Measurements from ENCODE around the gene KNG1.
"Not testable (repeated sequence)": the region's sequence is repeated elsewhere in the genome, so short reads cannot be mapped to it uniquely, and the experiment has no call there.

KNG1 gene

GRCh38 chr3:186717039-186717457 is at the start of gene KNG1:
TSS of gene KNG1 (plus strand) at chr3:186717359. CDS start at chr3:186717543, 184 bp downstream.
- no peak for DNase-seq (ENCODE audit: low spot score)

DNA sequence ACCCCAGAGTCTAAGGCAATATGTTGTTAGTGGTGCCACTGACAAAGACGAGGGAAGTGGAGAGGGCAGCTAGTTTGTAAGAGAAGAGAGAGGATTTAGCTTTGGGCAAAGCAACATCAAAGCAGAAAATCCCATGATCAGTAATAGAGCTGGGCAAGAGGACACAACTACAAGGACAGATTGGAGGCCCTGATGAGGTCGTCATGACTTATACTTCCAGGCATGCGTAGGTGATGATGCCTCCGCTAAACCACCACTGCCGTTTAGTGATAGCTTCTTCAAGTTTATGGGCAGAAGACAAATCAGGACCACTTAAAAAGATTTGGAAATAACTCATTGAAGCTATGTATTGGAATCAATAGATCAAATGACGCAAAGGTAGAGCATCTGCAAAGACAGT is 48.7 kb upstream of the KNG1 start:
- no peak for DNase-seq (ENCODE audit: low spot score)

DNA sequence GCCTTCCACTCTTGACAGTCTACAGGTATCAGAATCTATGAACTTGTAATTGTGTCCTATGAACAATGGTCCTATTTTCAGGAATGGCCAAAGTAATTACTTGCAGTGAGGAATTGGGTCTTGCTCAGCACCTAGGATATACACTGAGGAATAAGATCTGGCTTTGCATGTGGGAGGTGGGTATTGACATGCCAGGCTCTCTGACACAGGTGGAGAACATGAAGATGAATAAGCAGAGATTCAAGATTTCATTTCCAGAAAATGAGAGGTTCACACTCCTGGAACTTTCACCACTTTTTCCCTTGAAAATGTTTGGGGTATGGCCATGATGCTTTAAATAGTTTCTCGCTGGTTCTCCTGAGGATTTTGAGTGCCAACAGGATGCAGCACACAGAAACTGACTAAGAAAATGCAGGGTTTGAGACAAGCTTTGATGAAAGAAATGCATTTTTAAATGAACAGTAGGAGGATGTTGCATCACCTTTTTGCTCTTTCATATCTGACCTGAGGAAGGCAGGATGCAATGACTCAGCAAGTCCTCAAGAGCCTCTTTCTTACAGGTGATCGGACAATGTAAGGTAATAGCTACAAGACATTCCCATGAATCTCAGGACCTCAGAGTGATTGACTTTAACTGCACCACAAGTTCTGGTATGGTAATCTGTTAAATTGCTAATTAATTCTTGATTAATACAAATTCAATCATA is 47.6 kb upstream of the KNG1 start:
- DNase-seq (ENCODE audit: low spot score) = no peak

DNA sequence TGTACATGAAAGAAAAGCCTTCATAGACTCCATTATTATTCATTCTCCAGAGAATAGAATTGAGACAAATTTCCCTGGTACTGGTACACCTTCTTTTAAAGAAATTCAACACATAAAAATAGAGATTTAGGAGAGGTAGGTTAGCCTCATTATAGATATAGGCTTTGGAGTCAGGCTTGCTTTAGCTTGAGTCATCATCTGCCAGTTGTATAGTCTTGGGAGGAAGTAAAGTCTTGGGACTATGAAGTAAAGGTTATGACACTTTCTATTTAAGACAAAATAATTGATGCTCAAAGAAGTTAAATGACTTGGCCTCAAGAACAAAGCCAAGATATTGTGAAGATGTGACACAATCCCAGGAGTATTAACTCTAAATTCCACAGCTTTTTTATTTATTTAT is 47.0 kb upstream of the KNG1 start:
- DNase-seq (ENCODE audit: low spot score) = no peak

- DNase-seq (ENCODE audit: low spot score) = no peak
These were observed 46.1 kb upstream of the KNG1 start for GRCh38 chr3:186671051-186671450.

GRCh38 chr3:186678604-186679003 is 38.6 kb upstream of the KNG1 start:
- DNase-seq (ENCODE audit: low spot score) = no peak

DNA sequence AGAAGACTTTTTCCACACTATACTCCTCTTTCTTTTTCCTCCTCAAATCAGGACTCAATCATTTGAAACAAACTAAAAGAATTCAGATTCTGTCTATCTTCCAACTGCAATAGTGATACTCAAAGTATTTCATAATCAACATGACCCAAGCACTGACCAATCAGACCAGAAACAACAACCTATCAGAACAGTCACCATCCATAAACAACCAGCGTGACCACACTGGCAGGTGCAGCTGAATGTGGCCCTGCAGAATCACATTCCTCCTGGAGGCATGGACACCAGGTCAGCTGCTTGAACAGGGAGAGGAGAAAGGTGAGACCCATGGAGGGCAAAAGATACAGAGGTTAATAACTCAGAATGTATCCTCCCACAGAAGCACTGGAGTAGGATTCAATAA is 38.0 kb upstream of the KNG1 start:
- no peak for DNase-seq (ENCODE audit: low spot score)

- DNase-seq (ENCODE audit: low spot score) = no peak
These were observed 36.3 kb upstream of the KNG1 start for GRCh38 chr3:186680869-186681268.

DNA sequence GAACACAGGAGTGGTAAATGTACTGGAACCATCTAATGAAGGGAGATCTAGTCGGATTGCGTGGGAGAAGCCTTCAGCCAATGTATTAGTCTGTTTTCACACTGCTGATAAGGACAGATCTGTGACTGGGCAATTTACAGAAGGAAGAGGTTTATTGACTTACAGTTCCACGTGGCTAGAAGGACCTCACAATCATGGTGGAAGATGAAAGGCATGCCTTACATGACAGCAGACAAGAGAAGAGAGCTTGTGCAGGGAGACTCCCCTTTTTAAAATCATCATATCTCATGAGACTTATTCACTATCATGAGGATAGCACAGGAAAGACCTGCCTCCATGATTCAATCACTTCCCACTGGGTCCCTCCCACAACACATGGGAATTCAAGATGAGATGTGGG is 34.3 kb upstream of the KNG1 start:
- DNase-seq (ENCODE audit: low spot score) = no peak

GRCh38 chr3:186683979-186684378 is 33.2 kb upstream of the KNG1 start:
- DNase-seq (ENCODE audit: low spot score) = no peak

DNA sequence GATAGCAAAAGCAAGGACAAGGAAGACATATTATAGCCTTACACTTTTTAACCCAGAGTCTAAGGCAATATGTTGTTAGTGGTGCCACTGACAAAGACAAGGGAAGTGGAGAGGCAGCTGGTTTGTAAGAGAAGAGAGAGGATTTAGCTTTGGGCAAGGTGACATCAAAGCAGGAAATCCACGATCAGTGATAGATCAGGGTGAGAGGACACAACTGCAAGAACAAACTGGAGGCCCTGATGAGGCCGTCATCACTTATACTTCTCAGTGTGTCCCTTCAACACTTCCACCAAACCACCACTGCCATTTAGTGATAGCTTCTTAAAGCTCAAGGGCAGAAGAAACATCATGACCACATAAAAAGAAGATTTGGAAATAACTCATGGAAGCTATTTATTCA is 30.7 kb upstream of the KNG1 start:
- not testable (repeated sequence) for DNase-seq (ENCODE audit: low spot score)

- no peak for DNase-seq (ENCODE audit: low spot score)
These were observed 30.0 kb upstream of the KNG1 start for GRCh38 chr3:186687120-186687651.

GRCh38 chr3:186690304-186690703 is 26.9 kb upstream of the KNG1 start:
- not testable (repeated sequence) for DNase-seq (ENCODE audit: low spot score)

DNA sequence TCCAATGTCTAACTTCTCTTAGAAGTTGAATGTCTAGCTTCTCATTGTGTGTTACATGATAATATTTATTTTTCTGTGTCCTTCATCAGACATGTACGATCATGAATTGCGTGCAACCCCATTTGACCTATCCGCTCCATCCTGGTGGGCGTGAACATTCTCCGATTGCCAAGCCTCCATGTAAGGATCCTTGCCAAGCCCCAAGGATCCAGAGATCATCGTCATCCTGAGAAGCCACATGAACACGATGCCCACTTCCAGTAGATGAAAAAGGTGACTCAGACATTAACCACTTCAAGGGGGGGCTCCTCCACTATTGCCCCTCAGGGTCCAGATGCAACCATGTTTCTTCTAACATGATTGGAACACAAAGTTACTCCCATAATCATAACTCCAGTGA is 25.5 kb upstream of the KNG1 start:
- no peak for DNase-seq (ENCODE audit: low spot score)

DNA sequence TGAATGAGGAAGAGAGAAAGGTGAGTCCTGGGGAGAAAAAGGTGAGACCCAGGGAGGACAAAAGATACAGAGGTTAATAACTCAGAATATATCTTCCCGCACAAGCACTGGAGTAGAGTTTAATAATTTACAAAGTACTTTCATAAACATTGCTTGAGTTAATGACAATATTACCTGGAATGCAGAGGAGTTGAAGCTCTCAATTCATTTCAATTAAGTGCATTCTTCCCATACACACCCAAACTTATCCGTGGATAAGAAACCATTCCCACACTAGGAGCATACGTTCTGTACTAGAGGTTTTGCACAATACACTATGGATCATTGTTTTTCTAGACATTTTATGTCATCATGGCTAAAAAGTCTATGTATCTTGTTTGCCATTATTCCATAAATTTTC is 23.3 kb upstream of the KNG1 start:
- DNase-seq (ENCODE audit: low spot score) = no peak

- DNase-seq (ENCODE audit: low spot score) = no peak
These were observed 22.7 kb upstream of the KNG1 start for GRCh38 chr3:186694288-186695032.

DNA sequence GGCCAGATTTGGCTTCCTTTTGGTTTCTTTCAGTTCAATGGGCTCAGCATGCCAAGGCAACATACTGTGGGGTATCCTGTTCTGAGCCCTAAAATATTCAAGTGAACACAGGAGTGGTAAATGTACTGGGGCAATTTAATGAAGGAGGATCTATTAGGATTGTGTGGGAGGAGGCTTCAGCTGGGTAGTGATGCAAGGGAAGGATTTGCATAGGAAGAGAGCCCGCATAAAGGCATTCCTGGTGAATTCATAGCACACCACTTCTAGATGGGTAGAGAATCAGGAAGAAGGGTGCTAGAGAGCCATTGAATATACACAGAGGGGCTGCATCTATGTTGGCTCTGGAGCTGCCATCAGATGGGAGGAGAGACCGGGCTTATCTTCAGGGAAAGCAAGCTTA is 20.6 kb upstream of the KNG1 start:
- DNase-seq (ENCODE audit: low spot score) = no peak

GRCh38 chr3:186697510-186697909 is 19.6 kb upstream of the KNG1 start:
- DNase-seq (ENCODE audit: low spot score) = no peak

GRCh38 chr3:186700267-186700666 is 16.9 kb upstream of the KNG1 start:
- no peak for DNase-seq (ENCODE audit: low spot score)

GRCh38 chr3:186702451-186702850 is 14.7 kb upstream of the KNG1 start:
- not testable (repeated sequence) for DNase-seq (ENCODE audit: low spot score)

DNA sequence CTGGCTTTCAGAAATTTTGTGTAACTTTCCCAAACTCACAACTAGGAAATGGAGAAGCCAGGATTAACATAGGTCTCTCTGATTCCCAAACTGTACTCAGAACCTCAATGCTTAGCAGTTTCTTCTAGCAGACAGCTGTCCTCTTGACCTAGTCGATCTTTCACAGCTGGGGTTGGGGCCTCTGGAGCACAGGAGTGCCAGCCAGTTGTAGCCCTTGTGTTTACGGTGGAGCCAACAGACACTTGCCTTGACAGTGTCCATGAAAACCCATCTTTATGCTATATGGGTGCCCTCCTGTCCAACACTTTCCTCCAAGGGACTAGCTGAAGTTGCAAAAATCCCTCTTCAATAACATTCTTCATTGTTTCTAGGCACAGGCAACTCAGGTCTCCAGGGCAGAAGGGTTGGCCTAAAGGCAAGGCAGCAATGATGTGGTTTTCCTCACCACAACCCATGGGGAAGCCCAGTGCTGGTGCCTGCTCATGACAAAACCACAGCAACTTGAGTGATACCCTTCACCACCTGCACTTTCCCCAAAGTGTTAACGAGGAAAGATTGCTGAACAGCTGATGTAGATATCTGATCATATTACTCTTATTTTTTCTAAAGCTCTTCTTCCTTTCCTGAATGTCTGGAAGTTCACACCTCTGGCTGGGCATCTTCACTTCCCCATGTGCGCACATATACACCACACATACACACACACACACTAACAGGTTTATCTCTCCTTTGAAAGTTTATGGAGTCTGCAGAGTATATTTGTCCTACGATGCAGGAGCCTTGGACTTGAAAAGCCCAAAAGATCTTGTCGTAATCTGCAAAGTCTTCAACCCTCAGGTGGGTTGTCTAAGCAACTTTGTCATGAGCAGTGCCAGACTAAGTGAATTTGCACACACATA is 11.0 kb upstream of the KNG1 start:
- no peak for DNase-seq (ENCODE audit: low spot score)

GRCh38 chr3:186708983-186709679 is 8.0 kb upstream of the KNG1 start:
- DNase-seq (ENCODE audit: low spot score) = no peak

Measured in hepatic stellate cell (primary cell).